Fibroblast of the conjunctiva (primary cell): ENCODE measurements around the gene SLC35A5.
A peak's percentile ranks its signal among the peaks of the same experiment; 100 is the strongest.
"Not testable (repeated sequence)": the region's sequence is repeated elsewhere in the genome, so short reads cannot be mapped to it uniquely, and the experiment has no call there.

ENCODE experiments used
- DNase-seq: peaks from one replicate; pipeline ENCODE4 v3.0.0-alpha.2; 2010; ENCODE audit warnings: low read depth

Gene SLC35A5, protein sequence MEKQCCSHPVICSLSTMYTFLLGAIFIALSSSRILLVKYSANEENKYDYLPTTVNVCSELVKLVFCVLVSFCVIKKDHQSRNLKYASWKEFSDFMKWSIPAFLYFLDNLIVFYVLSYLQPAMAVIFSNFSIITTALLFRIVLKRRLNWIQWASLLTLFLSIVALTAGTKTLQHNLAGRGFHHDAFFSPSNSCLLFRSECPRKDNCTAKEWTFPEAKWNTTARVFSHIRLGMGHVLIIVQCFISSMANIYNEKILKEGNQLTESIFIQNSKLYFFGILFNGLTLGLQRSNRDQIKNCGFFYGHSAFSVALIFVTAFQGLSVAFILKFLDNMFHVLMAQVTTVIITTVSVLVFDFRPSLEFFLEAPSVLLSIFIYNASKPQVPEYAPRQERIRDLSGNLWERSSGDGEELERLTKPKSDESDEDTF

DNA sequence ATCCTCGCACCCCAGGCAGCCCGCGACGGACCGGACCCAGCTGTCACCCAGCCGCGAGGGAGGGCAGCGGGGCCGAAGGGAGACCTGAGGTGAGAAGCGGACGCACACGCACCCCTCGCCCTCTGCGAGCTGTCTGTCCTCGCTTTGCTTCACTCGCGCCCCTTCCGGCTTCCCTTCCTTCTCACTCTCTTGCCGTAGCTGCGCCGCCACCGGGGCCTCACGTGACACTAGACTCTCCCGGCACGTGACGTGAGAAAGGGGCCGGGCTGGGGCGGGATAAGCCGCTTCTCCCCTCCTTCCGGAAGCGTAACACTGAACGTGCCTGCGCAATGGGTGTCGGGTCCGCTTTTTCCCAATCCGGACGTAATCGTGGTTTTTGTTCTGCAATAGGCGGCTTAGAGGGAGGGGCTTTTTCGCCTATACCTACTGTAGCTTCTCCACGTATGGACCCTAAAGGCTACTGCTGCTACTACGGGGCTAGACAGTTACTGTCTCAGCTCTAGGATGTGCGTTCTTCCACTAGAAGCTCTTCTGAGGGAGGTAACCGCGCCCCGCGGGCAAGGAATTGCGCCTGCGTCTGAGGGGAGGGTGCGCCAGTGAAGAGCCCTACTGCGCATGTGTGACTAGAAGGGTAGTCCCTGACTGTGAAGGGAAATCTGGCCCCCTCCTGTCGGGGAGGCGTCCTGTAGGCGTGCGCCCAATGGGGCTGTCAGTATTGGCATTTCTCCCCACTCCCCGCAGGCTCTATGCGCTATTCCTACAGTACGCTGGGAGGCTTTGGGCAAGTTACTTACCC is at the start of gene SLC35A5, which contains the start of gene ATG3:
Gene SLC35A5 (plus strand): TSS at position 312 of the 796 bp plus-strand sequence. CDS start 1,359 bp downstream, outside the sequence.
Gene ATG3 (minus strand): TSS at position 229 of the 796 bp plus-strand sequence. CDS start 434 bp downstream, outside the sequence.
- peak; percentile 98 for DNase-seq

DNA sequence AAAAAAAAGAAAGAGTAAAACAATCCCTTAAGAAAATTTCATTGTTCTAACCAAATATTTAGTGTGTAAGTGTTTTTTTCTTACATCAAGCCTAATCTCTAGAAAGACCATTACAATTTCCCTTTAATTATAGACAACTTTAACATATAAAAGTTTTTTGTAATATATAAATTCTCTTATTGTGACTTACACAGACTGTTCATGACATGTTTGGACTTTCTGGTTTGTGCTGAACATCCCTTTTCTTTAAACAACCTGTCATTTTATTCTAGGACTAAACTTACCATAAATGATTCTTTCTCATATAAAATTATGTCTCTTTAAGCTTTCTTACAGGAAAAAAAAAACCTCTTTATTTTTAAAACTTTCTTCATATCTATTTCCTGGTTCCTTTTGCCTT is 49.5 kb upstream of the SLC35A5 start:
- no peak for DNase-seq

DNA sequence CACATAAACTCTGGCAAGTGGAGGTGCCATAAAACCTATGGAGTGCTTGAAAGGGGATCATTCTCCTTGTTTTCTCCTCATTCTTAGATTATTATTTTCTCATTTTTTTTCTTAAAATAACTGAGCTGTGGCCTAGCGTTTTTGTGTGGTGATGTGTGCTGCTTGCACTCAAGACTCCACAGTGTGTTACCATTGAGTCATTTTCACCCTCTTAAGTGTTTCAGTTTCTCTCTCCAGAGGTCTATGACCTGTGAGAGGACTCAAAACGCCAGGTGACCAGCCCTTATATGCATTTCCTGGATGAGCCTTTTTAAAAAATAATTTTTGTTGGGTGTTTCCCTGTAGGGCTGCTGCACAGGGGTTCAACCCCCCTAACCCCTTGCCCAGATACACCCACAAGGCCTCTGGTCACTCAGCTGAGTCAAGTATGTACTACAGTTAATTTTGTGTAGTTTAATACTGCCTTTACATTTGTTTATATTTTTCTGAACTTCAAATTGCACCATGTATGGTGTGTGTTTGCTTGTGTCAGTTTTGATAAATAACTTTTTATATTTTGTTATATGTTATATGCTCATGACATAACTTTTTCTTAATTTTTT is 47.2 kb upstream of the SLC35A5 start:
- no peak for DNase-seq

DNA sequence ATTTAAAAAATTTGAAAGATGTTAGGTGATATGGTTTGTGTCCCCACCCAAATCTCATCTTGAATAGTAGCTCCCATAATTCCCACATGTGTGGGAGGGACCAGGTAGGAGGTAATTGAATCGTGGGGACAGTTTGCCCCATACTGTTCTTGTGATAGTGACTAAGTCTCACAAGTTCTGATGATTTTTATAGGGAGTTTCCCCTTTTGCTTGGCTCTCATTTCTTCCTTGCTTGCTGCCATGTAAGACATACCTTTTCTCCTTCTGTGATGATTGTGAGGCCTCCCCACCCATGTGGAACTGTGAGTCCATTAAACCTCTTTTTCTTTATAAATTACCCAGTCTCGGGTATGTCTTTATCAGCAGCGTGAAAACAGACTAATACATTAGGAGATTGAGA is 42.9 kb upstream of the SLC35A5 start:
- DNase-seq = not testable (repeated sequence)

DNA sequence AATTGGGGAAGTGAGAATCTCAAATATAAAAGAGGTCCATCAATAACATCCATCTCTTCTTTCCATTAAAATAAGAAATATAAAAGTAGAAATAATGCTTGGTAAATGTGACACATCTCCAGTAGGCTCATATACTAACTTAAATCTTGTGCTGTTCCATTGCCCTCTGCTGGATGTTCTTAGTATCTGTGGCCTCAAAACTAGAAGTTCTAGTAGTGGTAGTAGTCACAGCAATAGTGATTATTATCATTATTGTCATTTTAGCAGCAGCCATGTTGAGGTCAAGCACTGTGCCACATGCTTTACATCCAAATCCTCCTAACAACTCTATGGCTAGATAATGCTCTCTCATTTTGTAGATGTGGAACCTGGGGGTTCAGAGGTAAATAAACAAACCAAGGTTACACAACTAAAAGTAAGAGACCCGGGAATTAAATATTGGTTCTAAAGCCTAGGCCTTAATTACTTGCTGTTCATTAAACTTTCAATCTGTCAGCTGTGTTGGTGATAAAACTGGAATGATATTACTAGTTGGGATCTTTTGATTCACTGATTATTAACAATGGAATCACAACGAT is 42.3 kb upstream of the SLC35A5 start:
- DNase-seq = peak; percentile 61

DNA sequence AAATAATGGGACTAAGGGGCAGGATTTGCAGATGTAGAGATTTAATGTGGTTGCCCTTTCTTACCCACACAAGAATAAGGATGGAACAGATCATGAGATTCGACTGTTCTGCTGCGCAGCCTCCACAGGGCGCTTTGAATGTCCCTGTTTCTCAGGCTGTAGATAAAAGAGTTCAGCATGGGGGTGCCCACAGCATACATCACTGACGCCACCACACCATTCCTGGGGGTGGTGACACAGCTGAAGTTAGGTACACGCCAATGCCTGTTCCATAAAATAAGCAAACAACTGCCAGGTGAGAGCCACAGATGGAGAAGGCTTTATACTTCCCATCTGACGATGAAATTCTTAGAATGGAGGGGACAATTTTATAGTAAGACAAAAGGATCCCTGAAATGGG is 37.7 kb upstream of the SLC35A5 start:
- DNase-seq = not testable (repeated sequence)

DNA sequence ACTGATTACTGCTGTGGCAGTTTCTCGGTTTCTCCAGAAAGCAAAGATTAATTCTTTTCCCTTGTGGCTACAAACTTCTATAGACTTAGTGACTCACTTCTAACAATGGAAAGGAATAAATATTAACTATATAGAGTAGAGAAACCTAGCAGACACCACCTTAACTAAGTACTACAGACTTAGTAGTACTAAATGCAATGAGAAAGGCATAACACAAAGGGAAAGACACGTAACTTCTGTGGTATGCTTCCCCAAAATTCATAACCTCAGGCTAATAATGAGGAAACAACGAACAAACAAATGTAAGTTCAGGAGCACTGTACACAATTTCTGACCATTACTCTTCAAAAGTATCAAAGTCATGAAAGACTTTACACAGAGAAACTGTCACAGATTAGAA is 31.3 kb upstream of the SLC35A5 start:
- DNase-seq = no peak

DNA sequence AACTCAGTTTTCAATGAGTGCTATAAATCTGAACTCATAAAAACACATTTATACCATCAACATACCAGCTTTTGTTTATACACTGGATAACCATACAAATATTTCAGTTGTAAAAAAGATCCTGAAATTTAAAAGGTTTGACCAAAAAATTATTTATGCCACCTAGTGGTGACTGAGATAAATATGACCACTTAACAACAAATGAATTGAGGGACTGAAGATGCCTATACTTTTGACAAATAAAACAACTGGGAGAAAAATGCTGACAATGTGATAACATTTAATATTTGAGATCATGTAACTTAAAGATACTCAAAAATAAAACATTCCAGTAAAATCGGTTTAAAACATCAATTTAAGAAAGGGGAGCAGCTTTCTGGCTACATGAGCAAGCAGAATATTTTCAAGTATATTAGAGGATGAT is 30.5 kb upstream of the SLC35A5 start:
- DNase-seq = peak; percentile 26

DNA sequence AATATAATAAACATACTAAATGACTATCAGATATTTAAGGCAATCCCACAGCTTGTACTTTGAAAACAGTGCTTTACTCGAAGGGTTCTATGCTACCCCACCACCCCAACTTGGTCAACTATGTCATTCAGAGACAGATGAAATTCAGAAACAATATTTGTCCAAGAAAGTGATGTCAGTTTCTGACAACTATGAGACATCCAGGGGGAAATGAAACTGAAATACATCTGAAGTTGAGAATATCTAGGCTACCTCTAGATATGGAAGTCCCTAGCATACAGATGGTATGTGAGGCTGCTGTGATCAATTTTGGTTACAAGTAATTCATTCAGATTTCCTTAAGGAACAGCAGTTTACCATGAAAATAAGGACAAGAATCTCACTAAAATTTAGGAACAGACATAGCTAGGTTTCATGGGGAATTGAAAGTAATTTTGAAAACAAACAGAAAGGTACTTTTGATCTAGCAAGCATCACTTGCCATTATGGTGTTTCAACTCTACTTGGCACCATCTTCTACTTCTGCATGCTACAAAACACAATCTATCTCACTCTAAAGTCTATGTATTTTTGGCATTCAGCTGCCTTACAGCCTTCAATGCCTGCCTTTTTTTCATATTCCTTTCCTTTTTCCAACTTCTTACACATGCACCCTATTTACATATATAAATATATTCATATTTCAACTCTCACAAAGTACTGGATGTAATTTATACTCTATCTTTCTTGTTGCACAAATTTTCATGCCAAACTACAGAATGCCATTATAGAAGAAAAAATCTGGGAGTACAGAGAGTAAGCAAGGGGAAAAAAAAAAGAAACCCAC is 21.8 kb upstream of the SLC35A5 start:
- DNase-seq = no peak

DNA sequence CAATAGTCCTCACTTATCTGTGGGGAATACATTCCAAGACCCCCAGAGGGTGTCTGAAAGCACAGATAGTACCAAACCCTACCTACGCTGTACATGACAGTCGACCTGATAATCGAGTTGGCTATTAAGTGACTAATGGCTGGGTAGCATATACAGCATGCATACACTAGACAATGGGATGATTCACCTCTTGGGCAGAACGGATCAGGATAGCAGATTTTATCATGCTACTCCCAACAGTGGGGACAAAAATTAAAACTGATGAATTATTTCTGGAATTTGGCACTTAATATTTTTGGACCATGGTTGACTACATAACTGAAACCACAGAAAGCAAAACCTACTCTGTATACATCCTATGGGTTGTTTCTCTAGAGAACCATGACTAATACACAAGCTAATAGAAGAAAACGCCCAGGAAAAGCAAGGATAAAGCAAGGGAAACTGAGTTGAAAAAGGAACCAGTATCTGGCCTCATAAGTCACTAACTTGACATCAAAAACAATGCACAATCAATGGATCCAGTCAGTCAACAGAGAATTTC is 15.6 kb upstream of the SLC35A5 start:
- DNase-seq = no peak

DNA sequence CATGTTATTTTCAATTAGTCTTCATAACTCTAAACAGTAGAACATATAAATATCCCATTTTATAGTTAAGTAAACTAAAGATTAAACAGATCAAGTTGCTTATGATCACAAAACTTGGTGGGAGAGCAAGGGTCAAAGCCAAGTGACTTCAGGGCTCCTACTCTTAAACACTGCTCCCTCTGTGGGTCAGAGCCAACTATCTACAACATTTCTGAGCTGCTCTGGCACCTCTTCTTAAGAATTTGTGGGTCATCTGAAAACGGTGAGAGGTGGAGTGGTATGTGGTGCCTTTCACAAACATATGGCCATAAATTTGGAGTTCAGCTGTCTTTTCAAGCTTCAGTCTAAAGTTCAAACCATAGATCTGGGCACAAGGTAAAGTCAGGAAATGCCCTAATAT is 11.0 kb upstream of the SLC35A5 start:
- DNase-seq = no peak

DNA sequence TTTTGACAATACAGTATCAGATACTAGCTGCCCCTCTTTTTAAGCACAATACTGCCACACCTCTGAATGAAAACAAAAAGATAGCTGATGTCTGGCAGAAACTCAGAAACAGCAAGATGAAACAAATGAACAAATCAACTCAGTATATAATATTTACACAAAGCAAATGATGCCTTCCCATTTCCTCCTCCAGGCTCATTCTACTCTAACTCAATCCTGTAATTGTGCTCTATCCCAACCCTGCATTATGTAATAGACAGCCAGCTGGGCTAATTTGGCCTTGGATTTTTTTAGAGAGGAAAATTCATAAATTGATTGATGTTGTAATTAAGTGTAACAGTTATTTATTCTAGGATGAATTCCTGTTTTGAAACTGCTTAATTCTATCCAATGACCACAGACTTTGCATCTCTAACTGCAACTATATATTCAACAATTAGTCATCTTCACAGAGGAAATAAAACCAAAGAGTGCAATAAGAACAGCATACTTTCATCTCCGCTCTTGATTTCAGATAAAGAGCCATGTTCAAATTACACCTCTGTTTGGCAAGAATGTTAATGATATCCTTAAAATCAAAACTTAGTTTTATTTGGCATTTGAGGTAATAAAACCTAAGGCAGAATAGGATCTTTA is 6.2 kb upstream of the SLC35A5 start:
- DNase-seq = no peak

DNA sequence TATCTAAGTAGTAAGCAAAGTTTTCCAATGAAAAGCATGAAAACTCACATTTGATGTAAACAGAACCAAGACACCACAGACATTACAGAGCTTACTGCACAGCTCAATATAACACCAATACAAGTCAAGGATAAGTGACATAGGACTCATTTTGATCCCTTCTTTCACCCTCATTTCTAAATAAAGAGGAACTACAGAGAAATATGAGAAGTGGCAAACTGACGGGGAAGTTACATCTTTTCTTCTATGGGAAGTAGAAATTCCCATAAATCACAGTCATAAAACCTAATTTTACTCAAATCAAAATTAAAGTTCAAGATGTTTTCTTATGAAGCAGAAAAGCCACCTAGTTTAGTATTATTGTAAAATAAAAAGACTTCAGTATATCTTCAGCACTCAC is 3.9 kb upstream of the SLC35A5 start:
- DNase-seq = no peak

DNA sequence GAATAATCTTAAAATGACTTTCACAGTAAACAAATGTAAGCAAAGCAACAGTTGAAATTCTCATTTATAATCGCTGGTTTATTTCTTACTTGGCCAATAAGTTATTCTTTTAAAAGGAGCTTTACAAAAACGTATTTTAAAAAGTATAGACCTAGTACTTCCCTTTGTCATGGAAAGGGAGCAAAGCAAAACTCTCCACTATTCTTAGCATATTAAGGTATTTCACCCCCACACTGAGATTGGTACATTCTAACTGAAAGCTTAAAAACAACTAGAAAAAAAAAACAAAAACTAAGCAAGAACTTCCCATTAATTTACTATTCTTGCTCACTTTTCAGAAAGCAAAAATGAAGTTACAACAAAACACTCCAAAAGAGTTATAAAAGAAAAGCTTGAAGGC is 1.5 kb upstream of the SLC35A5 start:
- no peak for DNase-seq

DNA sequence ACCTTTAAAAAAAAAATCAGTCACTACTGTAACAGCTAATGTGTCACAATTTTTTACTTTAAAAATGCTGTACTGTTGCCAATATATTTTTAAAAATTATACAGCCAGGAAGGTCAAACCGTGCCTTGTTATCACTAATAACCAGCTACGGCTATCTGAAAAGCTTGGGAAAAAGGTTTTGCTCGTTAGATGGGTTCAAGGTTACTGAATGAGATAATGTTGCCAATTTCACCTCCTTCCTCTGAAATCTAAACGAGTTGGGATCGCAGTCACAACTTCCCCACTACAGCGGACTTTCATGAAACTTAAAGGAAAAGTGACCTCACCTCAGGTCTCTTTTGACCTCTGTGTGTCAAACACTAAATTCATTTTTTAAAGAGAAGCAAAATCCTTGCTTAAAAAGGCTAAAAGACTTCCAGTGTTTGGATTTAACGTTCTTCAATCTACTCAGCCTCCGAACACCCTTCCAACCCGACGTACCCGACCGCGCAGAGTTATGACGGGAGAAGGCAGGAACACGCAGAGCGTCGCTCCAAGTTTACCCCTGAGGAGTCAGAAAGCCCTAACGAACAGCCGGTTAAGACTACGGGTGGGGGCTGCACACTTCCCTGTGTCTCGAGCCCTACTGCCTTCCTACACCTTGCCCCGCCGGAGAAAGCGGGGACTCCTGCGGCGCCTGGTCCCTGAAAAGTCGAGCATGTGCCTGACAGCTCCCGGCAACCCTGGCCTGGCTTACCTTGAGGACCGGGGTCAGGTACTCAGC is 943 bp upstream of the SLC35A5 start:
- DNase-seq = peak; percentile 56

DNA sequence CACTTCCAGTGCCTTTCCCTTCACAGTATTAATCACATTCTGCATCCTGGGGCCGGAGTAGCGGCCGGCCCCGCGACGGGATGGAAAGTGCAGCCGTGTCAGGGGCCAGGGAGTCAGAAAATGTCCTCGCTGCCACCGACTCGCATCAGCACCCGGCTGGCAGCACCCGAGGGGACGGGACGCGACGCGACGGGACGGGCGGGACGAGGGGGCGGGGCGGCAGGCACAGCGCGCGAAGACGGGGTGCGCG is 436 bp upstream of the SLC35A5 start:
- DNase-seq = no peak

DNA sequence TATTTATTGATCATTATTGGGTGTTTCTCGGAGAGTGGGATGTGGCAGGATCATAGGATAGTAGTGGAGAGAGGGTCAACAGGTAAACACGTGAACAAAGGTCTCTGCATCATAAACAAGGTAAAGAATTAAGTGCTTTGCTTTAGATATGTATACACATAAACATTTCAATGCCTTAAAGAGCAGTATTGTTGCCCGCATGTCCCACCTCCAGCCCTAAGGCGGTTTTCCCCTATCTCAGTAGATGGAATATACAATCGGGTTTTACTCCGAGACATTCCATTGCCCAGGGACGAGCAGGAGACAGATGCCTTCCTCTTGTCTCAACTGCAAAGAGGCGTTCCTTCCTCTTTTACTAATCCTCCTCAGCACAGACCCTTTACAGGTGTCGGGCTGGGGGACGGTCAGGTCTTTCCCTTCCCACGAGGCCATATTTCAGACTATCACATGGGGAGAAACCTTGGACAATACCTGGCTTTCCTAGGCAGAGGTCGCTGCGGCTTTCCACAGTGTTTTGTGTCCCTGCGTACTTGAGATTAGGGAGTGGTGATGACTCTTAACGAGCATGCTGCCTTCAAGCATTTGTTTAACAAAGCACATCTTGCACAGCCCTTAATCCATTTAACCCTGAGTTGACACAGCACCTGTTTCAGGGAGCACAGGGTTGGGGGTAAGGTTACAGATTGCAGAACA is 2.5 kb downstream of the SLC35A5 start:
- not testable (repeated sequence) for DNase-seq

DNA sequence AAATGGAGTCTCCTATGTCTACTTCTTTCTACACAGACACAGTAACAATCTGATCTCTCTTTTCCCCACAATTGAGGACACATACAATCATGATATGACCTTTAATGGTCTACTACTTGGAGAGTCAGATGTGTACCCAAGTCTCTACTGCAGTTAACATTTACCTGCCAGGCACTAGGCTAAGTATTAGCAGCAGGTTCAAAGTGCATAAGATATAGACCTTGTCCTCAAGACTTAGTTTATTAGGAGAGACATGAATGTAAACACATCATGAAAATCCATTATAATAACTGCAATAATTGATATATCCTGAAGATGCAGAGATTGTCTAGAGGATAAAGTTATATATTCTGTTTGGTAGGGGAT is 3.1 kb downstream of the SLC35A5 start:
- DNase-seq = no peak

DNA sequence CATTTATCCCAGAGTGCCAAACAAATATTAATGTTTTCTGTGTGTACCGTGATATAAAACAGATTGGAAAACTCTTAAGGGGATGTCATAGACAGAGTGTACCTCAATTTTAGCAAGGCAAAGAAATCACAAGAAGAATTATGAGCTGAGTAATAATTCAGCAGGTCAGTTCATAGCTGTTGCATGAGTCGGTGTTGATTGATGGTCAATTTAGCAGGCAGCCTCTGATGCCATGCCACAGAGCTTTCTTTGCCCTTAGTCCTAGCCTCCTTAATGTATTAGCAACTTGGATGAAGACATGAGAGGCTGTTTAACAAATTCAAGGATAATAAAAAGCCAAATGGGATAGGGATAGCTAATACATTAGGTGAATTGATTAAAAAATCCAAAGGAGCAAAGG is 6.8 kb downstream of the SLC35A5 start:
- DNase-seq = no peak

DNA sequence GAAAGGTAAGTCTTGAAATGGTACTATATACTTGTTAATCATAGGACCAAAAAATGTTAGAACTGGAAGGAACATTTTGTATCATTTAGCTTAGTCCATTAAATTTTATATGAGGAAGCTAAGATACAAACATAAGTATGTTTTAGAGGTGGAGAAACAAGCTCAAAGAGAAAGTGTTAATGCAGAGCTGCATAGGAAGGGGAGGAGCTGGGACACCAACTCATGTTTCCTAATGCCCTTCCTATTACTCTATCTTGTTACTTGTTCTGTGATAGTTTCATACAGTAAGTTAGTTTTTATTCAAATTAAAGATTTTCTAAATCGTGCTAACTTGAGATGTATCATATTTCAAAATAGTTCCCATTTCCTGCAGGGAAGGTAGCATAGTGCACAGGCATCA is 7.4 kb downstream of the SLC35A5 start:
- no peak for DNase-seq
